ENCODE data around the gene ATXN7L3.

GRCh38 chr17:44218344-44219107 is 18.8 kb upstream of the ATXN7L3 start:
- peak; percentile 36 to 60 (median 52); a peak in 4 of 6 replicates for TF ChIP-seq CTCF (IDR thresholded peaks at IDR 0.05 in 2 of 3, conservative IDR thresholded peaks at IDR 0.05 in 1 of 3; ENCODE audit: borderline replicate concordance in 1 of 3, insufficient read depth in 1 of 3, low read depth in 2 of 3, low read length in 2 of 3)
- TF ChIP-seq EGR1 (IDR thresholded peaks at IDR 0.05; ENCODE audit: low read depth), result peak; percentile 78
- peak; percentile 84 for TF ChIP-seq POLR2AphosphoS5 (IDR thresholded peaks at IDR 0.05; ENCODE audit: low read depth, low read length)
- TF ChIP-seq POLR2A (IDR thresholded peaks at IDR 0.05; ENCODE audit: borderline replicate concordance, extremely low read depth, insufficient read depth, insufficient read length), result no peak
- peak; percentile 59 for TF ChIP-seq MAX (IDR thresholded peaks at IDR 0.05)
- no peak for TF ChIP-seq EZH2phosphoT487 (IDR thresholded peaks at IDR 0.05; ENCODE audit: borderline replicate concordance)
- no peak for TF ChIP-seq CEBPB (IDR thresholded peaks at IDR 0.05; ENCODE audit: low read depth)
- TF ChIP-seq ZFX (IDR thresholded peaks at IDR 0.05), result no peak
- no peak for TF ChIP-seq EZH2 (IDR thresholded peaks at IDR 0.05)
- TF ChIP-seq REST (IDR thresholded peaks at IDR 0.05; ENCODE audit: low read depth), result no peak
- TF ChIP-seq SIN3A (IDR thresholded peaks at IDR 0.05; ENCODE audit: low read depth), result no peak
- no peak for TF ChIP-seq SRF (IDR thresholded peaks at IDR 0.05; ENCODE audit: low read depth)
- no peak for TF ChIP-seq JUND (IDR thresholded peaks at IDR 0.05)
